Upper lobe of right lung (tissue), 1 donor: Measurements from ENCODE around the gene SYNPR. TPM values are rescaled to one million over a fixed set of nuclear protein-coding genes. Genes with fewer than 3 reads are reported as not detected.

Experiments used
- ATAC-seq: fragments of 200-7000 bp; cut with Tn5 transposase; one replicate; pipeline ENCODE4 v1.9.1; 2020; ENCODE audit warnings: mild to moderate bottlenecking, moderate library complexity
- DNase-seq: peaks from one replicate; pipeline ENCODE4 v3.0.0-alpha.2; 2020
- H3K27ac ChIP-seq: fragments of 200-600 bp; one replicate; pipeline ENCODE4 v1.8.0; 2022
- H3K27me3 ChIP-seq: fragments of 200-600 bp; one replicate; pipeline ENCODE4 v1.8.0; 2022; ENCODE audit warnings: mild to moderate bottlenecking
- H3K36me3 ChIP-seq: fragments of 200-600 bp; one replicate; pipeline ENCODE4 v1.8.0; 2022
- H3K4me1 ChIP-seq: fragments of 200-600 bp; one replicate; pipeline ENCODE4 v1.8.0; 2022
- H3K4me3 ChIP-seq: fragments of 200-600 bp; one replicate; pipeline ENCODE4 v1.8.0; 2022; ENCODE audit warnings: mild to moderate bottlenecking
- H3K9me3 ChIP-seq: fragments of 200-600 bp; one replicate; pipeline ENCODE4 v1.8.0; 2022
- CTCF ChIP-seq: fragments of 200-600 bp; IDR thresholded peaks from one replicate; pipeline ENCODE4 v1.8.0; 2022; ENCODE audit warnings: antibody characterized with exemption
- intact Hi-C: fragments of 100-400 bp; cut with DNase I; formaldehyde crosslinking; loops from one replicate; pipeline ENCODE4 v1.11.0; 2022
- total RNA-seq: library from RNA; stranded (reverse); fragmentation: NEBNext Ultra II Directional; extraction: Animal tissue kit (Norgen Biotek cat#: 25700); gene quantifications from one replicate; pipeline ENCODE4 v1.2.1, GENCODE V29; 2021
- donor health status: DM: no; HTN: yes; CAD: no; lungs with severe emphysema.

SYNPR gene
- total RNA-seq, 1 donor from 2014 or later, result not detected

GRCh38 chr3:63662011-63662410 lies 383.9 kb downstream of the SYNPR start:
- Histone ChIP-seq H3K9me3 (no peaks in the 10 kb centered on the region), H3K27ac (no peak overlapping the region), H3K4me1 (no peaks in the 10 kb centered on the region), H3K36me3 (no peaks in the 10 kb centered on the region), H3K27me3 (no peaks in the 10 kb centered on the region), H3K4me3 (no peak overlapping the region)
- intact Hi-C loops, result no loop called here
- TF ChIP-seq CTCF, result no peak
- DNase-seq (no peak), ATAC-seq (no peak)

GRCh38 chr3:63662500-63662899 lies 384.4 kb downstream of the SYNPR start:
- no peak overlapping the region for H3K27ac ChIP-seq
- no peaks in the 10 kb centered on the region for H3K4me1 ChIP-seq
- H3K36me3 ChIP-seq, result no peaks in the 10 kb centered on the region
- no peaks in the 10 kb centered on the region for H3K9me3 ChIP-seq
- intact Hi-C loops, result no loop called here
- no peak for DNase-seq
- no peak overlapping the region for H3K4me3 ChIP-seq
- ATAC-seq, result no peak
- H3K27me3 ChIP-seq, result no peaks in the 10 kb centered on the region
- TF ChIP-seq CTCF, result no peak
